ENCODE measurements around the gene CD1E. TPM values are rescaled to one million over a fixed set of nuclear protein-coding genes. Genes with fewer than 3 reads are reported as not detected.
"Not testable (repeated sequence)": the region's sequence is repeated elsewhere in the genome, so short reads cannot be mapped to it uniquely, and the experiment has no call there.

The CD1E gene
- total RNA-seq, result not detected

- DNase-seq (ENCODE audit: low spot score) (no peak), ATAC-seq (peak; percentile 38)
- intact Hi-C loops (cut with DNase I), result no loop called here
Measured at GRCh38 chr1:158353303-158354075, at the start of gene CD1E. Gene CD1E, plus strand, starts transcription at chr1:158353894. Its CDS starts 95 bp downstream, at chr1:158353989.

GRCh38 chr1:158310623-158311022 lies 43.1 kb upstream of the CD1E start:
- no peak for DNase-seq (ENCODE audit: low spot score)
- no peak for ATAC-seq
- intact Hi-C loops (cut with DNase I), result no loop called here

GRCh38 chr1:158311066-158311465 lies 42.6 kb upstream of the CD1E start:
- DNase-seq (ENCODE audit: low spot score) (no peak), ATAC-seq (no peak)
- intact Hi-C loops (cut with DNase I), result no loop called here

GRCh38 chr1:158323866-158324265 lies 29.8 kb upstream of the CD1E start:
- DNase-seq (ENCODE audit: low spot score) (no peak), ATAC-seq (no peak)
- intact Hi-C loops (cut with DNase I), result no loop called here

- intact Hi-C loops (cut with DNase I), result no loop called here
- DNase-seq (ENCODE audit: low spot score), result no peak
- ATAC-seq, result no peak
Measured at GRCh38 chr1:158324395-158324794, 29.3 kb upstream of the CD1E start.

- intact Hi-C loops (cut with DNase I), result no loop called here
- ATAC-seq, result no peak
- DNase-seq (ENCODE audit: low spot score), result no peak
Measured at GRCh38 chr1:158327481-158327880, 26.2 kb upstream of the CD1E start.

GRCh38 chr1:158328426-158328825 lies 25.3 kb upstream of the CD1E start:
- DNase-seq (ENCODE audit: low spot score), result no peak
- intact Hi-C loops (cut with DNase I), result no loop called here
- no peak for ATAC-seq

GRCh38 chr1:158329300-158329699 lies 24.4 kb upstream of the CD1E start:
- DNase-seq (ENCODE audit: low spot score) (no peak), ATAC-seq (no peak)
- intact Hi-C loops (cut with DNase I), result no loop called here

GRCh38 chr1:158329733-158330132 lies 24.0 kb upstream of the CD1E start:
- intact Hi-C loops (cut with DNase I), result no loop called here
- DNase-seq (ENCODE audit: low spot score), result no peak
- no peak for ATAC-seq

- DNase-seq (ENCODE audit: low spot score), result no peak
- ATAC-seq, result no peak
- intact Hi-C loops (cut with DNase I), result no loop called here
Measured at GRCh38 chr1:158330391-158331105, 23.1 kb upstream of the CD1E start.

- no peak for DNase-seq (ENCODE audit: low spot score)
- intact Hi-C loops (cut with DNase I), result no loop called here
- ATAC-seq, result no peak
Measured at GRCh38 chr1:158331106-158331425, 22.6 kb upstream of the CD1E start.

GRCh38 chr1:158331481-158332150 lies 22.1 kb upstream of the CD1E start, which contains the start of gene CD1B:
Gene CD1B, minus strand, starts transcription at chr1:158331531. Its CDS starts 108 bp downstream, at chr1:158331423.
- ATAC-seq (no peak), DNase-seq (ENCODE audit: low spot score) (no peak)
- intact Hi-C loops (cut with DNase I), result no loop called here

GRCh38 chr1:158333405-158334155 lies 20.1 kb upstream of the CD1E start:
- DNase-seq (ENCODE audit: low spot score) (no peak), ATAC-seq (no peak)
- intact Hi-C loops (cut with DNase I), result no loop called here

GRCh38 chr1:158334526-158335212 lies 19.0 kb upstream of the CD1E start:
- ATAC-seq (no peak), DNase-seq (ENCODE audit: low spot score) (no peak)
- intact Hi-C loops (cut with DNase I), result no loop called here

GRCh38 chr1:158335213-158335532 lies 18.5 kb upstream of the CD1E start:
- intact Hi-C loops (cut with DNase I), result no loop called here
- ATAC-seq (no peak), DNase-seq (ENCODE audit: low spot score) (no peak)

GRCh38 chr1:158336413-158336812 lies 17.3 kb upstream of the CD1E start:
- DNase-seq (ENCODE audit: low spot score); ATAC-seq; intact Hi-C loops (cut with DNase I): not testable (repeated sequence)

GRCh38 chr1:158348946-158349345 lies 4.7 kb upstream of the CD1E start:
- DNase-seq (ENCODE audit: low spot score); ATAC-seq; intact Hi-C loops (cut with DNase I): not testable (repeated sequence)

- intact Hi-C loops (cut with DNase I), result no loop called here
- ATAC-seq (peak; percentile 51), DNase-seq (ENCODE audit: low spot score) (no peak)
Measured at GRCh38 chr1:158354255-158354654, 561 bp downstream of the CD1E start.

- intact Hi-C loops (cut with DNase I), result no loop called here
- DNase-seq (ENCODE audit: low spot score) (no peak), ATAC-seq (no peak)
Measured at GRCh38 chr1:158355773-158356285, 2.1 kb downstream of the CD1E start.
